Sigmoid colon (tissue), 7 donors: ENCODE results near the gene HEATR5A. TPM values are rescaled to one million over a fixed set of nuclear protein-coding genes. Genes with fewer than 3 reads are reported as not detected.
"Not testable (repeated sequence)": the region's sequence is repeated elsewhere in the genome, so short reads cannot be mapped to it uniquely, and the experiment has no call there.

Experiments
- DNase-seq: peaks from one replicate; pipeline ENCODE4 v3.0.0-alpha.2; 2019
- H3K27ac ChIP-seq, 4 donors: fragments of 200-600 bp; sonication (generic); one replicate each; pipeline ENCODE4 v1.5.1; 2016 to 2019; ENCODE audit warnings: mild to moderate bottlenecking in 1 of 4
- H3K27me3 ChIP-seq, 3 donors: fragments of 200-600 bp; sonication (generic); one replicate each; pipeline ENCODE4 v1.5.1; 2019; ENCODE audit warnings: mild to moderate bottlenecking in 1 of 3
- H3K36me3 ChIP-seq, 4 donors: fragments of 200-600 bp; sonication (generic); one replicate each; pipeline ENCODE4 v1.5.1; 2016 to 2019
- H3K4me1 ChIP-seq, 4 donors: fragments of 200-600 bp; sonication (generic); one replicate each; pipeline ENCODE4 v1.5.1; 2017 to 2019
- H3K4me3 ChIP-seq, 4 donors: fragments of 200-600 bp; sonication (generic); one replicate each; pipeline ENCODE4 v1.5.1; 2017 to 2019; ENCODE audit warnings: mild to moderate bottlenecking in 2 of 4, moderate library complexity in 1 of 4
- H3K9me3 ChIP-seq, 4 donors: fragments of 200-600 bp in 3 of 4; sonication (generic) in 3 of 4; one replicate each; pipeline versions ENCODE4 v1.5.1 to v1.6.1; 2013 to 2019
- EP300 ChIP-seq, 4 donors: sonication (generic); formaldehyde crosslinking; IDR thresholded peaks; one replicate each; pipeline ENCODE4 v1.6.1; 2017; ENCODE audit warnings: antibody characterized with exemption in 4 of 4
- POLR2A ChIP-seq, 2 donors: fragments of 450-650 bp; IDR thresholded peaks; one replicate each; pipeline ENCODE4 v1.6.1; 2016; ENCODE audit warnings: antibody characterized with exemption in 2 of 2, mild to moderate bottlenecking in 2 of 2, moderate library complexity in 2 of 2
- POLR2AphosphoS5 ChIP-seq, 4 donors: sonication (generic); formaldehyde crosslinking; IDR thresholded peaks; one replicate each; pipeline ENCODE4 v1.6.1; 2017; ENCODE audit warnings: antibody characterized with exemption in 4 of 4
- WGBS, 2 donors: extraction: QIAGEN DNeasy Blood & Tissue Kit; methylation state at CpG; one replicate each; pipeline ENCODE4 v1.1.7; 2013; 5-methylcytosine and 5-hydroxymethylcytosine counted together
- intact Hi-C: fragments of 100-400 bp; cut with DNase I; formaldehyde crosslinking; loops from one replicate; pipeline ENCODE4 v1.15.1; 2023
- polyA plus RNA-seq, 3 donors: library from polyadenylated mRNA; stranded (reverse); fragments of 200-250 nt; gene quantifications; one replicate each; pipeline ENCODE4 v1.2.3, GENCODE V29; 2013
- total RNA-seq, 4 donors: library from RNA; depleted of rRNA; stranded (reverse); fragments of >200 nt; gene quantifications; one replicate each; pipeline ENCODE4 v1.1.0, GENCODE V29; 2016
- TF ChIP-seq, protein P1 (sequence below), 4 experiments: fragments of 450-650 bp in 3 of 4; fragments of 200-600 bp in 1 of 4; IDR thresholded peaks; one replicate each; pipeline ENCODE4 v1.5.1; 2016 to 2019; ENCODE audit warnings: antibody characterized with exemption in 4 of 4, mild to moderate bottlenecking in 3 of 4, moderate library complexity in 2 of 4
- donor health status: healthy with polysubstance abuse.
- donor health status: Bipolar disorder and iron deficiency.
- donor health status: healthy.

The HEATR5A gene
- total and polyA plus RNA-seq, 7 donors: 9.3 to 41.9 (median 28.7) TPM

DNA sequence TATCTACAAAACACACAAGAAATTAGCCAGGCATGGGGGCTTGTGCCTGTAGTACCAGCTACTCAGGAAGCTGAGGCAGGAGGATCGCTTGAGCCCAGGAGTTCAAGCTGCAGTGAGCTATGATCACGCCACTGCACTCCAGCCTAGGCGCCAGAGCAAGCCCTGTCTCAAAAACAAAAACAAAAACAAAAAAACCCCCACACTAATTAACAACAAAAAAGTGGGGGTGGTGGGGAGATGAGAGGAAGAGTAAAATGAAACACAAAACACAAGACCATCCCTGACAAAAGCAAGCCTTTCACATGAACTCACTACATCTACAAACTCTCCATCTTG is 158.9 kb downstream of the HEATR5A start:
- TF ChIP-seq POLR2AphosphoS5 (IDR thresholded peaks at IDR 0.05): no peak
- TF ChIP-seq POLR2A (IDR thresholded peaks at IDR 0.05): no peak
- no peak for TF ChIP-seq EP300 (IDR thresholded peaks at IDR 0.05)
- TF ChIP-seq, protein P1, sequence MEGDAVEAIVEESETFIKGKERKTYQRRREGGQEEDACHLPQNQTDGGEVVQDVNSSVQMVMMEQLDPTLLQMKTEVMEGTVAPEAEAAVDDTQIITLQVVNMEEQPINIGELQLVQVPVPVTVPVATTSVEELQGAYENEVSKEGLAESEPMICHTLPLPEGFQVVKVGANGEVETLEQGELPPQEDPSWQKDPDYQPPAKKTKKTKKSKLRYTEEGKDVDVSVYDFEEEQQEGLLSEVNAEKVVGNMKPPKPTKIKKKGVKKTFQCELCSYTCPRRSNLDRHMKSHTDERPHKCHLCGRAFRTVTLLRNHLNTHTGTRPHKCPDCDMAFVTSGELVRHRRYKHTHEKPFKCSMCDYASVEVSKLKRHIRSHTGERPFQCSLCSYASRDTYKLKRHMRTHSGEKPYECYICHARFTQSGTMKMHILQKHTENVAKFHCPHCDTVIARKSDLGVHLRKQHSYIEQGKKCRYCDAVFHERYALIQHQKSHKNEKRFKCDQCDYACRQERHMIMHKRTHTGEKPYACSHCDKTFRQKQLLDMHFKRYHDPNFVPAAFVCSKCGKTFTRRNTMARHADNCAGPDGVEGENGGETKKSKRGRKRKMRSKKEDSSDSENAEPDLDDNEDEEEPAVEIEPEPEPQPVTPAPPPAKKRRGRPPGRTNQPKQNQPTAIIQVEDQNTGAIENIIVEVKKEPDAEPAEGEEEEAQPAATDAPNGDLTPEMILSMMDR (IDR thresholded peaks at IDR 0.05): no peak
- H3K4me3 ChIP-seq: no peak overlapping the region
- no peaks in the 10 kb centered on the region for H3K9me3 ChIP-seq
- intact Hi-C loops: no loop called here
- DNase-seq: no peak
- H3K4me1 ChIP-seq: peaks cover 0 to 30% (median 17%) of the 10 kb centered on the region in 4 donors
- H3K27me3 ChIP-seq: no peaks in the 10 kb centered on the region
- H3K27ac ChIP-seq: peak overlapping the region in 1 of 4 donors; percentile 84
- H3K36me3 ChIP-seq: no peaks in the 10 kb centered on the region
- WGBS, 2 donors: 95% methylated on average over 3 of the region's 3 CpGs

DNA sequence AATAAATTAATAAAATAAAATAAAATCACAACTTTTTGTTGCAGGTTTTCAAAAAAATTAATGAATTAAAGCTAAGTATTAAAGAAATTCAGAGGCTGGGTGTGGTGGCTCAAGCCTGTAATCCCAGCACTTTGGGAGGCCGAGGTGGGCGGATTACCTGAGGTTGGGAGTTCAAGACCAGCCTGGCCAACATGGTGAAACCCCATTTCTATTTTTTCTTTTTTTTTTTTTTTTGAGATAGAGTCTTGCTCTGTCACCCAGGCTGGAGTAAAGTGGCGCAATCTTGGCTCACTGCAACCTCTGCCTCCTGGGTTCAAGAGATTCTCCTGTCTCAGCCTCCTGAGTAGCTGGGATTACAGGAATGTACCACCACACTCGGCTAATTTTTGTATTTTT is 161.3 kb downstream of the HEATR5A start:
- H3K27me3 ChIP-seq, intact Hi-C loops, H3K9me3 ChIP-seq, DNase-seq, H3K36me3 ChIP-seq, H3K4me3 ChIP-seq, H3K27ac ChIP-seq: not testable (repeated sequence)
- peaks cover 0 to 19% (median 12%) of the 10 kb centered on the region in 4 donors for H3K4me1 ChIP-seq
- WGBS, 2 donors: 97% methylated on average over 4 of the region's 4 CpGs

DNA sequence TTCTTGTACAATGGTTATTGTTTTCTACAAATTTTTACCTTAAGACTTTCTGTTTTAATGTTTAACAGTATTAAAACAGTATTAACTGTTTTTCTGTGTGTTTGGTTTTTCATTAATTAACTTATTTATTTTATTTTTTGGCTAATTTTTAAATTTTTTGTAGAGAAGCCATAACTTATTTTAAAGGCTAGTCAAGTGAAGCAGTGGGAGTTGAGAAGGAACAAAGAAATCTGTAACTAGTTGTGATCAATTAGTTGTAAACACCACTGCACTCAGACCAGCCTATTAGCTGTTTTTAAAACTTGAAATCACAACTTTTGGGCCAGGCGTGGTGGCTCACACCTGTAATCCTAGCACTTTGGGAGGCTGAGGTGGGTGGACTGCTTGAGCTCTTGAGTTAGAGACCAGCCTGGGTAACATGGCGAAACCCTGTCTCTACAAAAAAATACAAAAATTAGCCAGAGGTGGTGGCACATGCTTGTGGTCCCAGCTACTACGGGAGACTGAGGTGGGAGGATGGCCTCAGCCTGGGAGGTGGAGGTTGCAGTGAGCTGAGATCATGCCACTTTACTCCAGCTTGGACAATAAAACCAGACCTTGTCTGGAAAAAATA is 161.8 kb downstream of the HEATR5A start:
- Histone ChIP-seq H3K9me3 (no peaks in the 10 kb centered on the region), H3K36me3 (no peaks in the 10 kb centered on the region), H3K27ac (no peak overlapping the region), H3K27me3 (no peaks in the 10 kb centered on the region), H3K4me1 (peaks cover 0 to 14% (median 7%) of the 10 kb centered on the region in 4 donors), H3K4me3 (no peak overlapping the region)
- TF ChIP-seq POLR2A (IDR thresholded peaks at IDR 0.05): no peak
- TF ChIP-seq, protein P1 (IDR thresholded peaks at IDR 0.05): no peak
- TF ChIP-seq POLR2AphosphoS5 (IDR thresholded peaks at IDR 0.05): no peak
- no peak for TF ChIP-seq EP300 (IDR thresholded peaks at IDR 0.05)
- intact Hi-C loops: no loop called here
- no peak for DNase-seq
- 94 to 96% methylated on average over 3 of the region's 3 CpGs for WGBS, 2 donors

DNA sequence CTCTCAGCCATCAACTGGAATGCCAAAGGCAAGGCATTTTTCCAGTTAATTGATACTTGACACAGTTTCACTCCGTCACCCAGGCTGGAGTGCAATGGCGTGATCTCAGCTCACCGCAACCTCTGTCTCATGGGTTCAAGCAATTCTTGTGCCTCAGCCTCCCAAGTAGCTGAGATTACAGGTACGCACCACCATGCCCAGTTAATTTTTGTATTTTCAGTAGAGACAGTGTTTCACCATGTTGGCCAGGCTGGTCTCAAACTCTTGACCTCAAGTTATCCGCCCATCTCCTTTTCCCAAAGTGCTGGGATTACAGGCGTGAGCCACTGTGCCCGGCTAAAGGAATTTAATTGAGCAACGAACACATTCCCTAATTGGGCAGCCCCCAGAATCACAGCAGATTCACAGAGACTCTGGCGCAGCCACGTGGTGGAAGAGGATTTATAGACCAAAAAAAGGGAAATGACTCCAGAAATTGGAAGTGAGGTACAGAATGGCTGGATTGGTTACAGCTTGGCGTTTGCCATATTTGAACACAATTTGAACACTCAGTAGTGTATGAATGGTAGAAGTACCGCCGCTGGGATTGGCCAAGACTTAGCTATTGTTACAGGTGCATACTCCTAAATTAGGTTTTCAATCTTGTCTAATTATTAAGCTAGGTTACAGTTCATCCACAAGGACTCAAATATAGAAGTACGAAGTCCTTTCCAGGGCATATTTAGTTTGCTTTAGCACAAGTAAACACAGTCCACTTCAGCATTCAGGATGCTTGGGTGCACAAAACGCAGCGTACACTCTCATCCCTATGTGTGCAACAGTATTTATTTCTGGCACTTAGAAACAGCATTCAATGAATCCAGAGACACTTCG is 162.6 kb downstream of the HEATR5A start:
- H3K4me1 ChIP-seq, intact Hi-C loops, H3K36me3 ChIP-seq, DNase-seq, H3K4me3 ChIP-seq, H3K27ac ChIP-seq, H3K27me3 ChIP-seq, H3K9me3 ChIP-seq: not testable (repeated sequence)
- 57 to 80% methylated on average over 17 of the region's 17 CpGs for WGBS, 2 donors

DNA sequence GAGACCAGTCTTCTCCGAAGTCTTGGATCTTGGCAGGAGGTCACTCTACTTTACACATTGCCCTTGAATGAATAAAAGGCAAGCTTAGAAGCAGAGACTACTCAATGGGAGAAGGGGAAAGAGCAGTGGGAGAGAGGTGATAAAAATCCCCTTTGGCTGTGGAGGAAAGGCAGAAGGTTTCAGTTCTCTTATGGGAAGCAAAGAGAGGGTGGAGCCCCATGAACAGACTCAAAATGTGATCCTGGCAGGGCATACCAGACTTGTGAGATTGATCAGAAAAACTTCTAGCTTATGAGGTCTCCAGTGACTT is 163.2 kb downstream of the HEATR5A start:
- no peak for TF ChIP-seq POLR2AphosphoS5 (IDR thresholded peaks at IDR 0.05)
- TF ChIP-seq POLR2A (IDR thresholded peaks at IDR 0.05): no peak
- no peak for TF ChIP-seq EP300 (IDR thresholded peaks at IDR 0.05)
- TF ChIP-seq, protein P1 (IDR thresholded peaks at IDR 0.05): no peak
- WGBS, 2 donors: 96 to 97% methylated on average over 1 of the region's 1 CpG
- H3K27ac ChIP-seq: no peak overlapping the region
- peaks cover 0 to under 1% (median 0%) of the 10 kb centered on the region in 4 donors for H3K4me1 ChIP-seq
- intact Hi-C loops: no loop called here
- no peak for DNase-seq
- no peaks in the 10 kb centered on the region for H3K36me3 ChIP-seq
- H3K9me3 ChIP-seq: no peaks in the 10 kb centered on the region
- H3K27me3 ChIP-seq: no peaks in the 10 kb centered on the region
- H3K4me3 ChIP-seq: no peak overlapping the region
